ENCODE measurements around the gene PRKRA. TPM values are rescaled to one million over a fixed set of nuclear protein-coding genes. Genes with fewer than 3 reads are reported as not detected.
A peak's percentile ranks its signal among the peaks of the same experiment; 100 is the strongest.
"Not testable (repeated sequence)": the region's sequence is repeated elsewhere in the genome, so short reads cannot be mapped to it uniquely, and the experiment has no call there.

Gene PRKRA
- total and polyA plus RNA-seq, 2 of the 13 experiments (the other 11 are each of a cell fraction or from before 2014, with no cell fraction given), result 53.1 to 74.7 TPM

DNA sequence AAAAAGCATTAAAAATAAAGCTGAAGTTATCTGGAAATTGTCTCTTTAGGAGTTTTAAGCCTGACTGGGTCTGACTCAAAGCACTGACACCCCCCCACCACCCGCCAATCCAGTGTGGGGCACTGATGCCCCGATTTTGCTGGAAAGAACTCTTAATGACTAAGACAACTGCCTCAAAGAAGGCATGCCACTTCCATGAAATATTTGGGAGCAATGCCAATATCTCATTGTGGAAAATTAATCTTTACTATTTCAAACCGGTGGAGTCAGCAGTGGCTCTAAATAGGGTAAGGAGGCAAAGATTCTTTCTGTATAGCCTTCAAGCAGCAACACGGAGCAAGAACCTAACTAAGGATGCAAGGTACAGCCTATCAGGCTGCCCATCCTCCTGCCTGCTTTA is 23.0 kb upstream of the PRKRA start (continued):
- TF ChIP-seq ZNF614 (CRISPR knock-in tag; IDR thresholded peaks at IDR 0.05; ENCODE audit: borderline replicate concordance), result no peak

DNA sequence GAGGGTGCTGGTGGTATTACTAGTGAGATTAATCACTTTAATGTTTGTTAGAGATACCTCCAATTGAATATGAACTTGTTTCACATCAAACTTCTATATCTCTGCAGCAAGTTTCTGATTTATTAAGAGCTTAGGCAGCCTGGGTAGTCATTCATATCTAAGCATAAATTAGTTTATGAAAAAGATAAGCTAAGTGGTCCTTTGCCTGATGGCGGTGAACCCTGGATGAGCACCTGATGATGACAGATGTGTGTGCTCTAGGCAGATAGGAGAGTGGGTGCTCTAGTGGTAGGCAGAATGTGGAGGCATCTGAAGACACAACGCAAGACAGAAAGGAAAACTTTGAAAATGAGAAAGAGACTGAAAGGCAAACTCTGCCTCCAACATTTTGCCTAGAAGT is 22.4 kb upstream of the PRKRA start:
- TF ChIP-seq MIXL1 (CRISPR knock-in tag; IDR thresholded peaks at IDR 0.05), result no peak
- TF ChIP-seq MTF2 (CRISPR knock-in tag; IDR thresholded peaks at IDR 0.05; ENCODE audit: borderline replicate concordance), result 0 out of 2 replicates have a peak, but pooled peaks have one; percentile 30
- in situ Hi-C loops (cut with HindIII; ENCODE audit: extremely low pct_ligation_motif_present, low pct_unique_long_range_greater_than_20kb), result no loop called here
- H3K4me3 ChIP-seq (replicated peaks in 1 of 3; ENCODE audit: insufficient read depth in 1 of 3, low read depth in 2 of 3, low read length in 3 of 3), result no peak overlapping the region
- H3K36me3 ChIP-seq (replicated peaks in 1 of 2; ENCODE audit: control insufficient read depth in 1 of 2, insufficient read depth in 2 of 2, low read length in 2 of 2), result no peaks in the 10 kb centered on the region
- ATAC-seq (no peak), FAIRE-seq (no peak), DNase-seq (ENCODE audit: low spot score) (no peak)
- no peak overlapping the region for H3K4me2 ChIP-seq (ENCODE audit: low read depth, low read length)
- no peak overlapping the region for H2AFZ ChIP-seq (ENCODE audit: low read length)
- H3K9me3 ChIP-seq (ENCODE audit: low read length), result no peaks in the 10 kb centered on the region
- H3K27me3 ChIP-seq (ENCODE audit: control insufficient read depth in 1 of 2, insufficient read depth in 2 of 2, low read length in 2 of 2), result no peaks in the 10 kb centered on the region
- H4K20me1 ChIP-seq (ENCODE audit: insufficient read depth, low read length), result no peaks in the 10 kb centered on the region
- 98% methylated on average over 2 of the region's 2 CpGs for WGBS (ENCODE audit: low lambda C conversion rate)
- intact Hi-C loops (cut with micrococcal nuclease; ENCODE audit: unreplicated experiment), result no loop called here
- H3K9ac ChIP-seq (ENCODE audit: insufficient read depth, low read depth, low read length), result no peak overlapping the region
- peaks cover 21% of the 10 kb centered on the region for H3K79me2 ChIP-seq (ENCODE audit: insufficient read depth, low read length)
- CTCF ChIA-PET (ENCODE audit: low intra/inter-chr PET ratio, low total read pairs), result no interaction called here
- H3K4me1 ChIP-seq (ENCODE audit: insufficient read depth, low read length), result peaks cover 32% of the 10 kb centered on the region
- BruUV-seq (replicated peaks), result no TSS peak
- POLR2A ChIA-PET, result interaction anchor here (4.2 kb wide), 1 partner anchor 22 kb away, joined by 26 read pairs; the partner anchor contains the start of genes PJVK and PRKRA
- no peak overlapping the region for H3K27ac ChIP-seq (ENCODE audit: extremely low read length, insufficient read depth, low read length)

DNA sequence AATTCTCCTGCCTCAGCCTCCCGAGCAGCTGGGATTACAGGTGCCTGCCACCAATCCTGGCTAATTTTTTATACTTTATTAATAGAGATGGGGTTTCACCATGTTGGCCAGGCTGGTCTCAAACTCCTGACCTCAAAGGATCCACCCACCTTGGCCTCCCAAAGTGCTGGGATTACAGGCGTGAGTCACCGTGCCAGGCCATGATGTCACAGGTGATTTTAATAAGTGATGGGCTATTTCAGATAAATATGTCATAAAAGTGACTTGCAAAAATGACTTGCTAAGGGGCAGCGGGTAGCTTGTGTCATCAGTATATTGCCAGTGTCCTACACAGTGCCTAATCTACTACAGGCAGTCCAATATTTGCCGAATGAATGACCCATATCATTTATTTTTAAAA is 20.3 kb upstream of the PRKRA start:
- in situ Hi-C loops (cut with HindIII; ENCODE audit: extremely low pct_ligation_motif_present, low pct_unique_long_range_greater_than_20kb); H3K9me3 ChIP-seq (ENCODE audit: low read length); CTCF ChIA-PET (ENCODE audit: low intra/inter-chr PET ratio, low total read pairs); H3K27ac ChIP-seq (ENCODE audit: extremely low read length, insufficient read depth, low read length); H3K4me3 ChIP-seq (replicated peaks in 1 of 3; ENCODE audit: insufficient read depth in 1 of 3, low read depth in 2 of 3, low read length in 3 of 3); H3K36me3 ChIP-seq (replicated peaks in 1 of 2; ENCODE audit: control insufficient read depth in 1 of 2, insufficient read depth in 2 of 2, low read length in 2 of 2); H3K9ac ChIP-seq (ENCODE audit: insufficient read depth, low read depth, low read length); FAIRE-seq; intact Hi-C loops (cut with micrococcal nuclease; ENCODE audit: unreplicated experiment); H3K27me3 ChIP-seq (ENCODE audit: control insufficient read depth in 1 of 2, insufficient read depth in 2 of 2, low read length in 2 of 2); H3K79me2 ChIP-seq (ENCODE audit: insufficient read depth, low read length); H2AFZ ChIP-seq (ENCODE audit: low read length); H3K4me2 ChIP-seq (ENCODE audit: low read depth, low read length); DNase-seq (ENCODE audit: low spot score); BruUV-seq (replicated peaks); H4K20me1 ChIP-seq (ENCODE audit: insufficient read depth, low read length); ATAC-seq; TF ChIP-seq CREB1, ATF7 (CRISPR knock-in tag; IDR thresholded peaks at IDR 0.05): not testable (repeated sequence)
- peak; percentile 75 for TF ChIP-seq CREB1 (IDR thresholded peaks at IDR 0.05)
- 0 out of 2 replicates have a peak, but pooled peaks have one; percentile 7 for TF ChIP-seq ATF7 (IDR thresholded peaks at IDR 0.05)
- H3K4me1 ChIP-seq (ENCODE audit: insufficient read depth, low read length), result peaks cover 26% of the 10 kb centered on the region
- 98% methylated on average over 5 of the region's 5 CpGs for WGBS (ENCODE audit: low lambda C conversion rate)
- POLR2A ChIA-PET, result interaction anchor here (1.7 to 4.2 kb wide), 2 partner anchors 9 to 20 kb away, joined by 7 to 26 read pairs; partner anchors contain the start of genes PJVK, PLEKHA3 and PRKRA
